ENCODE results near the gene ACSM6.
A peak's percentile ranks its signal among the peaks of the same experiment; 100 is the strongest.

Gene ACSM6

GRCh38 chr10:95247200-95247880 lies 53.3 kb downstream of the ACSM6 start:
- no peak for DNase-seq

GRCh38 chr10:95247881-95248583 lies 54.0 kb downstream of the ACSM6 start:
- DNase-seq = no peak

DNA sequence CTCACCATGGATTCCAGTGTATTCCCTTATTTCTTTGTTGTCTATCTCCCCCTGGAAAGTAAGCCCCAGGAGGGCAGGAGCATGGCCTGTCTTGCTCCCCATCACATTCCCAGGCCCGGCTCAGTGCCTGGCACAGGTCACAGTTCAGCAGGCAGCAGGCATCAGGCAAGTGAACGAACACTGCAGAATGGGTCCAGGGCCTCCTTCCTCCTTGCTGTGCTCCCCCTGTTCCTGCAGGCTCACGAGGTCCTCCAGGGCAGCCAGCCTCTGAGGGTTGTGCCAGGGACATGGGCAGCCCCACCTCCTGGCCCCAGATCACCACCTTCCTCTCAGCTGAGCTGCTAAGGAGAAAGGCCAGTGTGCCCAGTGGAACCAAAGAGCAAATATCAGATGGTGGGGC lies 55.0 kb downstream of the ACSM6 start:
- no peak for DNase-seq

GRCh38 chr10:95249467-95249866 lies 55.4 kb downstream of the ACSM6 start:
- no peak for DNase-seq

DNA sequence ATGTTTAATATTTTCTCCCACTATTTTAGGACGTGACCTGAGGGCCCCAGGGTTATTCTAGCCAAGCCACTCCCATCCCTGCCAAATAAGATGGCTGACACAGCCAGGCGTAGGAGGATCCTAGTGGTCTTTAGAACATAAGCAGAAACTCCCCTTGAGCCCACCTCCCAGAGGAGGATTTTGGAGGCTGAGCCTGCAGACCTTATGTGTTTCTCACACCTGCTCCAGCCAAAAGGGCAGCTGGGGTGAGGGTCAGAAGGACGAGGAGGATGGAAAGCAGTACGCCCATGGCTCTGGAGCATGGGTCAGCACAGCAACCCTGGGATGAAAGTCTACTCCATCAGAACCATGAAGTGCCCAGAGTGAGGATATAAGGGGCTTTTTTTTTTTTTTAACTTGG lies 56.8 kb downstream of the ACSM6 start:
- DNase-seq = no peak

GRCh38 chr10:95253007-95253406 lies 59.0 kb downstream of the ACSM6 start:
- peak; percentile 3 for DNase-seq

DNA sequence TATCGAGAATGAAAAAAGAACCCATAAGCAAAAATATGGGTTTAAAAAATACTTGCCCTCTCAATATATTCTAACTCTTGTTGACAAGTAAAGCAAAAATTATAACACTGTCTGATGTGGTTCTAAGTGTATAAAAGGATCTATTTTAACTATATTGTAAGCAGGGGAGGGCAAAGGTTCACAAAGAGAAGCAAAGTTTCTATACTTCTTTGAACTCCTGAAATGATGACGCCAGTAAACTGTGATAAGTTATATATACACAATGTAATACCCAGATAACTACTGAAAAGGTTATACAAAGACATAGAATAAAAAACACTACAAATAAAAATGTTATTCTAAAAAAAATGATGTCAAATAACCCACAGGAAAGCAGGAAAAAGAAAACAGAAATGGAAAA lies 59.6 kb downstream of the ACSM6 start:
- no peak for DNase-seq

GRCh38 chr10:95254629-95255028 lies 60.6 kb downstream of the ACSM6 start:
- DNase-seq = no peak

- DNase-seq = no peak
Observed at GRCh38 chr10:95256268-95256667, 62.2 kb downstream of the ACSM6 start.

GRCh38 chr10:95257849-95258248 lies 63.8 kb downstream of the ACSM6 start:
- DNase-seq = no peak

- no peak for DNase-seq
Observed at GRCh38 chr10:95260397-95260881, 66.4 kb downstream of the ACSM6 start.

DNA sequence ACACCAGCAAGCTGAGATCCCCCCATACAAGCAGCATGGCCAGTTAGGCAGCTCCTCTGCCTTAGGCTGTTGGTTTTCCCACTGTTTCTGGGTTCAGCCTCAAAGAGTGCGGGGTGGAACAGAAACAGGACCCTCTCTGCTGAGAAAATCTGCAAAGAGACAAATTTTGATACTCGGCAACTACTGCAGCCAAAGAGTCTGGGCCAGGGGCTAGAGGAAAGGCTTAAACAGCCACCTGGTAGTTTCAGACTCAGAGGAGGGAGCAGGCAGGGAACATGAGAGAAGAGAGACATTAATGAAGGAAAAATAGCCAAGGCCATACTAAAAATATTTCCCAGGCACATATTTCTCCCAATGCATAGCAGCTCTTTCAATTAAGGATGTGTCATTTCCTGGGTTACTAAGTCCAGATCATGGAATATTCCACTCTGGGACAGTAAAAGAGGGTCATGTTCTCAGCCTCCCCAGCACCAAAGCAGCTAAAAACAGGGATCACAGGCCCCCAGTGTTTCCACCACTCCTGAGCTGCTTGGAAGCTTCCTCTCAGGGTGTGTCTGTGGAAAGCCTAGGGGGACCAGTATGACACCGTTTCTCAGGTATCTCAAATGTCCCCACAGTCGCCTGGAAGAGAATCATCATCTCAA lies 67.0 kb downstream of the ACSM6 start:
- DNase-seq = no peak

- no peak for DNase-seq
Observed at GRCh38 chr10:95261926-95262325, 67.9 kb downstream of the ACSM6 start.

DNA sequence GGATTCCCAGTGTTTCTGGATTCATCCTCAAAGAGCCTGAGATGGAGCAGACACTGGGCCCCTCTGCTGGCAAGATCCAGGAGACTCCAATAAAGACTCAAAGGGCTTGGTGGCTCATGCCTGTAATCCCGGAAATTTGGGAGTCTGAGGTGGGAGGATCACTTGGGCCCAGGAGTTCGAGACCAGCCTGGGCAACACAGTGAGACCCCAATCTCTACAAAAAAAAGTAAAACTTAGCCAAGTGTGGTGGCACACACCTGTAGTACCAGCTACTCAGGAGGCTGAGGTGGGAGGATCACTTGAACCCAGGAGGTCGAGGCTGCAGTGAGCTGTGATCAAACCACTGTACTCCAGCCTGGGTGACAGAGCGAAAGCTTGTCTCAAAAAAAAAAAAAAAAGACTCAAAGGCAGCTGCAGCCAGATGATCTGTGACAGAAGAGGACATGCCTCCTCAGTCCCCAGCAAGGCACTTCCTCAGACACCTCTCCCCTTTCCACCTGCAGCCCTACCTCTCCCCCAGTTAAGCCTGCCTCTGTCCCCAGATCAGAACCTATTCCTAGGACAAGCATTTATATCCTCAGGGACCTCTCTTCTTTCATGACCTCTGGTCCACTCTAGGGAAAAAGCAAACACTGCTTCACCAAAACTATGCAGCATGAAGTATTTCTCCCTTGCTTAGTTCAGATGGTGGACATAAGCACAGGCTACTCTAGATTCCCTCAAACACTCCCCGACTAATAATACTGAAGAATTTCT lies 68.9 kb downstream of the ACSM6 start:
- no peak for DNase-seq

DNA sequence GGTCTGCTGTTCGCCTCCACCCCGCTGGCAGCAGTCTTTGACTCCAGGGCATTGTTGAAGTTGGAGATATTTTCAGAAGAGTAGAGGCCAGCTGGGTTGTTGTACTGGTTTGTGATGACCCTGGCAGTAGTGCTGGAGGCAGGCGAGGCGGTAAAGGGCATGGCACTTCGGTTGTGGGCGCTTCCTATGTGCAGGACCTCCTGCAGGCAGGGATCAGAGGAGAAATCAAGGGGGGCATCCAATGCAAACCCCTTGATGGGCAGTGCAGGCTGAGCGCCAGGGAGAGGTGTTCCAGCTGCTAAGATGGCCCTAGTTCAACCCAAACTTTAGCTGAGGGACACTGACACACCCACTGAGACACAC lies 69.8 kb downstream of the ACSM6 start:
- DNase-seq = no peak

DNA sequence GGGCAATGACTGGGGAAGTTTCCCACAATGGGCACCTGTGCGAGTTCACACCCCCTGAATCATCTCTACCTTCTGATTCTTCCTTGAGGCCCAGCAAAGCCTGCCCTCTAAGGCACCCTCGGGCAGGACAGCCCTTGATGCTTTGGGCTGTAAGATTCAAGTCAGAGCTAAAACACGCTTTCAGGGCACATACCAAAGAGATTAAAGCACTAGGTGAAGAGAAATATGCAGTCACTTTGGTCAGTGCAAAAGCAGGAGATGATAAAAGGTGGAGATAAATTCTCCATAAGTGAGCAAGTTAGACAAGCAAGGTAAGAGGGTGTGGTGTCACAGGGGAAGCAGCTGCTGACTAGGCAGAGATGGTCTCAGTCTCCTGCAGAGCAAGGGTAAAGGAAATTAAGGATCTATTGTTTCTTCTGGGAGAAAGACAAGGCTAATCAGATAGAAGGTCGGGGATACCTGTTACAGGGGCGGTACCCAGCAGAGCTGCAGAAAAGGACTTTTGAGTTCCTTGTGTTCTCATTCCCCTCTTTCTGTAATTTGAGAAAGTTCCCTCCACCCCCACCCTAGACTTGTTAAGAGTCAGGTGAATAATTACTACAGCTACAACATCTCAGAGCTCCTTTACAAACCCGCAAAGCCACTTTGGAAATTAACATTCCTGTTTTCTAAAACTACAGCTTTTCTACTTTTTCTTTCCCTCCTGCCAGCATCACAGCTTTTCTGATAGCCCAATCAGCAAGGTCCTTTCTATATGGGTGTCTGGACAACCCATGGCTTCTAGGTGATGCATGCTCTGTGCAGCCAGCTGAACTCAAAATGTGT lies 70.4 kb downstream of the ACSM6 start:
- DNase-seq = no peak

DNA sequence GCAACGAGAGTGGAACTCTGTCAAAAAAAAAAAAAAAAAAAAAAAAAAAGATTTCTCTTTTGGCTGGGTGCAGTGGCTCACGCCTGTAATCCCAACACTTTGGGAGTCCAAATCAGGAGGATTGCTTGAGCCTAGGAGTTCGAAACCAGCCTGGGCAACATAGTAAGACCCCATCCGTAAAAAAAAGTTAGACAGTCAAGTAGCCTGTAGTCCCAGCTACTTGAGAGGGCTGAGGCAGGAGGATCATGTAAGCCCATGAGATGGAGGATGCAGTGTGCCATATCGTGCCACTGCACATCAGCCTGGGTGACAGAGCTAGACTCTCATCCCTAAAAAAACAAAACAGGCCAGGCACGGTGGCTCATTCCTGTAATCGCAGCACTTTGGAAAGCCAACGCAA lies 71.5 kb downstream of the ACSM6 start:
- DNase-seq = no peak

DNA sequence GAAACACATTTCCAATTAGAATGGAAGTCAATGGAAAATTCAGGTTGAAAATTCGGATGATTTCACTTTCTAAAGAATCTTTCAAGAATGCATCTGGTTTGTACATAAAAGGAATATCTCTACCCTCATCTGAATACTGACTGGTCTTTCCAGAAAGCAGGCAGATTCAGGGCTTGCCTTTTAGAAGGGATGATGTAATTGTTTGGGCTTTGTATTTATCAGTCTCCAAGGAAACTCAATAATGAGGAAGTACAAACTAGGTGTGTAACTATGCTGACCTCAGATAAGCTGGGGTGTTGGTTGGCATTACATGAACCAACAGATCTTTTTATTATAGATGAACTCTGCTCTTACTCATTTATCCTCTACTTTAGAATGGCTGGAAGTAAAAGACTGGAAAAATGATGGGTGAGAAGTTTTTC lies 72.6 kb downstream of the ACSM6 start:
- peak; percentile 87 for DNase-seq

DNA sequence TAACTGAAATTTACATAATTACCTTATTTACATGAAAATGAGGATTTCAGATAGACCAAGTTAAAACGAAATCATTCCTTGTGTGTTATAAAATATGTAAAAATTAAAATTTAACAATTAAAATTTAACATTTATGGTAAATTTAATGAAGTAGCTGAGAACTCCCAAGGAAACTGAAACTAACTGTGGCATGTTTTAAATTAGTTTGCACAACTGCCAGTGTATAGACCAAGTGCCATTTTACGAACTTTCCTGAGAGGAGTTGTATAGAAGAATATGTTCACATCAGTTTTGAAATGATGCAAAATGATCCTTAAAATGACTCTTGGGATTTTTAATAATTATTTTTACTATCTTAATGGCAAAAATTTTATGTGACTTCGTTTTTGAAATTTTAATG lies 73.2 kb downstream of the ACSM6 start:
- DNase-seq = peak; percentile 6

GRCh38 chr10:95268438-95268837 lies 74.4 kb downstream of the ACSM6 start:
- DNase-seq = no peak

- DNase-seq = peak; percentile 23
Observed at GRCh38 chr10:95273393-95274312, 79.6 kb downstream of the ACSM6 start.

All from MV-4-11 (cell line).